Lower leg skin (tissue), 4 donors: ENCODE results near the gene MEF2C. TPM values are rescaled to one million over a fixed set of nuclear protein-coding genes. Genes with fewer than 3 reads are reported as not detected.

Experiments used
- DNase-seq, 2 donors: peaks; one replicate each; pipeline ENCODE4 v3.0.0-alpha.2; 2019; ENCODE audit warnings: low spot score in 2 of 2
- H3K4me3 ChIP-seq: fragments of 200-600 bp; sonication (generic); 2 replicates; pipeline ENCODE4 v1.5.1; 2017; ENCODE audit warnings: mild to moderate bottlenecking, low read depth; ENCODE audit not compliant: poor library complexity, severe bottlenecking
- CTCF ChIP-seq, 3 donors: fragments of 450-650 bp; IDR thresholded peaks; one replicate each; pipeline ENCODE4 v1.5.1; 2016; ENCODE audit warnings: antibody characterized with exemption in 3 of 3, mild to moderate bottlenecking in 3 of 3, moderate library complexity in 2 of 3
- POLR2A ChIP-seq, 2 donors: fragments of 450-650 bp; IDR thresholded peaks; one replicate each; pipeline ENCODE4 v1.6.1; 2016 to 2017; ENCODE audit warnings: antibody characterized with exemption in 2 of 2, mild to moderate bottlenecking in 1 of 2, moderate library complexity in 1 of 2
- WGBS, 2 donors: methylation state at CpG; one replicate each; pipeline ENCODE4 v1.1.5; 2018; 5-methylcytosine and 5-hydroxymethylcytosine counted together
- intact Hi-C: fragments of 100-400 bp; cut with DNase I; formaldehyde crosslinking; loops from one replicate; pipeline ENCODE4 v1.15.0; 2023; ENCODE audit warnings: low total_unique reads
- total RNA-seq, 4 donors: library from RNA; depleted of rRNA; stranded (reverse); fragments of >200 nt; gene quantifications; one replicate each; pipeline ENCODE4 v1.1.0, GENCODE V29; 2016

Gene MEF2C
- total RNA-seq, 4 donors from 2014 or later: 2.4 to 15.5 (median 8.1) TPM

GRCh38 chr5:88682131-88682530, 200.9 kb downstream of the MEF2C start:
- no peak for TF ChIP-seq CTCF (IDR thresholded peaks at IDR 0.05)
- TF ChIP-seq POLR2A (IDR thresholded peaks at IDR 0.05): no peak
- no peak for DNase-seq
- H3K4me3 ChIP-seq: no peak overlapping the region
- intact Hi-C loops: loop anchor here (5.0 to 10.0 kb wide), 2 partner anchors 537 to 900 kb away; no protein-coding TSS in a partner anchor
- WGBS, 2 donors: 29 to 34% methylated on average over 1 of the region's 1 CpG

GRCh38 chr5:88681211-88681803, 201.7 kb downstream of the MEF2C start:
- 46 to 53% methylated on average over 5 of the region's 5 CpGs for WGBS, 2 donors
- DNase-seq: no peak
- intact Hi-C loops: loop anchor here (5.0 to 10.0 kb wide), 2 partner anchors 537 to 899 kb away; no protein-coding TSS in a partner anchor
- H3K4me3 ChIP-seq: no peak overlapping the region
- no peak for TF ChIP-seq CTCF (IDR thresholded peaks at IDR 0.05)
- no peak for TF ChIP-seq POLR2A (IDR thresholded peaks at IDR 0.05)

- TF ChIP-seq CTCF (IDR thresholded peaks at IDR 0.05): peak in 1 of 3 donors; percentile 30
- no peak for TF ChIP-seq POLR2A (IDR thresholded peaks at IDR 0.05)
- peak in 1 of 2 donors; percentile 94 for DNase-seq
- 7 to 11% methylated on average over 18 to 45 of the region's 61 CpGs for WGBS, 2 donors
- H3K4me3 ChIP-seq: peak overlapping the region; percentile 8
- intact Hi-C loops: loop anchor here (5.0 to 10.0 kb wide), 2 partner anchors 536 to 898 kb away; no protein-coding TSS in a partner anchor
These were observed 202.5 kb downstream of the MEF2C start for GRCh38 chr5:88680253-88681132.

- DNase-seq: no peak
- intact Hi-C loops: loop anchor here (5.0 to 10.0 kb wide), 2 partner anchors 535 to 897 kb away; no protein-coding TSS in a partner anchor
- H3K4me3 ChIP-seq: no peak overlapping the region
- 27 to 28% methylated on average over 14 of the region's 14 CpGs for WGBS, 2 donors
- no peak for TF ChIP-seq CTCF (IDR thresholded peaks at IDR 0.05)
- TF ChIP-seq POLR2A (IDR thresholded peaks at IDR 0.05): no peak
These were observed 203.3 kb downstream of the MEF2C start for GRCh38 chr5:88679638-88680037.

GRCh38 chr5:88678770-88679381, 204.1 kb downstream of the MEF2C start:
- 21% methylated on average over 14 of the region's 14 CpGs for WGBS, 2 donors

More at GRCh38 chr5:88678770-88679381, 204.1 kb downstream of the MEF2C start:
- no peak for TF ChIP-seq POLR2A (IDR thresholded peaks at IDR 0.05)
- no peak for TF ChIP-seq CTCF (IDR thresholded peaks at IDR 0.05)
- no peak for DNase-seq
- intact Hi-C loops: no loop called here
- no peak overlapping the region for H3K4me3 ChIP-seq
